ENCODE results near the gene SH3BGRL3. TPM values are rescaled to one million over a fixed set of nuclear protein-coding genes. Genes with fewer than 3 reads are reported as not detected.
A peak's percentile ranks its signal among the peaks of the same experiment; 100 is the strongest.

SH3BGRL3 gene
- total and polyA plus RNA-seq, 2 of the 13 experiments (the other 11 are each of a cell fraction or from before 2014, with no cell fraction given) = 11.4 to 12.2 TPM

DNA sequence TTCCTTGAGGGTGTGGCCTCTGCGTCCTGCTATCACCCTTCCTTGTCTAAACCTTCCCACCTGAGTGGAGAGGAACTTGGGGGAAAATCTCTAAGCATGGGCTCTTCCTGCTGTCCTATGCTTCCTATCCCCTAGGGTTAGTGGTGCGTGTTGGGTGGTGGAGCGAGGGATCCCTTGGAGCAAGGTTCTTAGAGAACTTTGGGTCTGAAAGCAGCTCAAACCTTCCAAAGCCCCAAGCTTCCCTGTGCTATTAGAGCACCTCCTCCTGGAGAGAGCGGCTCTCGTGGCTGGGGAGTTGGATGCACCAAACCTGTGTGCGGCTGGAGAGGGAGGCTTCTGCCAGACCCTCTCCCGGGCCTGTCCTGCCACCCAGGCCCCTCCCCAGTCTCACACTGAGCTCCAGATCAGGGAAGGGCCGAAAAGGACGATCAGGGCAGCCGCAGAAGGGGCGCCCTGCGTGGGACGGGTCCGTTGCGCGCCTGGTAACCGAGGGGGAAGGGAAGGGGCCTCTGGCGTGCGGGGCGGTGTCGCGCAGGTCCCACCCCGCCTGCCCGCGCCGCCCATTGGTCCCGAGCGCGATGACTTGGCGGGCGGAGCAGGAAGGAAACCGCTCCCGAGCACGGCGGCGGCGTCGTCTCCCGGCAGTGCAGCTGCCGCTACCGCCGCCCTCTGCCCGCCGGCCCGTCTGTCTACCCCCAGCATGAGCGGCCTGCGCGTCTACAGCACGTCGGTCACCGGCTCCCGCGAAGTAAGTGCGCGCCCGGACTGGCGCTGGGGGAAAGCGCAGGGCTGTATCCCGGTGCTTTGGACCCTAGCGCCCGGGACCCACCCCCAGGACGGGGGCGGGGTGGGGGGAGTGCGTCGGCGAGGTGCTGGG lies at the start of gene SH3BGRL3 (continued):
- peak; percentile 86 for TF ChIP-seq ZNF749 (CRISPR knock-in tag; IDR thresholded peaks at IDR 0.05; ENCODE audit: borderline replicate concordance)
- TF ChIP-seq ZNF331 (CRISPR knock-in tag; IDR thresholded peaks at IDR 0.05) = peak; percentile 53; the same call in 1 of the 2 replicates
- TF ChIP-seq PATZ1 (CRISPR knock-in tag; IDR thresholded peaks at IDR 0.05) = peak; percentile 70
- TF ChIP-seq ZC3H13 (CRISPR knock-in tag; IDR thresholded peaks at IDR 0.05) = peak; percentile 72; the same call in 1 of the 2 replicates
- no peak for TF ChIP-seq ADNP (CRISPR knock-in tag; IDR thresholded peaks at IDR 0.05)
- TF ChIP-seq RFX1 (IDR thresholded peaks at IDR 0.05) = no peak
- TF ChIP-seq NFYC (CRISPR knock-in tag; IDR thresholded peaks at IDR 0.05) = peak; percentile 79
- peak; percentile 51; the same call in 1 of the 2 replicates for TF ChIP-seq ZNF768 (CRISPR knock-in tag; IDR thresholded peaks at IDR 0.05)
- TF ChIP-seq SNAPC5 (CRISPR knock-in tag; IDR thresholded peaks at IDR 0.05; ENCODE audit: borderline replicate concordance) = 0 out of 2 replicates have a peak, but pooled peaks have one; percentile 68
- peak; percentile 41; the same call in 1 of the 2 replicates for TF ChIP-seq PAX8 (CRISPR knock-in tag; IDR thresholded peaks at IDR 0.05; ENCODE audit: borderline replicate concordance)
- TF ChIP-seq, protein P1, sequence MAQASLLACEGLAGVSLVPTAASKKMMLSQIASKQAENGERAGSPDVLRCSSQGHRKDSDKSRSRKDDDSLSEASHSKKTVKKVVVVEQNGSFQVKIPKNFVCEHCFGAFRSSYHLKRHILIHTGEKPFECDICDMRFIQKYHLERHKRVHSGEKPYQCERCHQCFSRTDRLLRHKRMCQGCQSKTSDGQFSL (CRISPR knock-in tag; IDR thresholded peaks at IDR 0.05) = no peak
- TF ChIP-seq ZNF883 (CRISPR knock-in tag; IDR thresholded peaks at IDR 0.05; ENCODE audit: not compliant biosample characterization) = peak; percentile 61
- peak; percentile 79 for TF ChIP-seq PHF8 (CRISPR knock-in tag; IDR thresholded peaks at IDR 0.05)
- 0 out of 2 replicates have a peak, but pooled peaks have one; percentile 23 for TF ChIP-seq THAP9 (CRISPR knock-in tag; IDR thresholded peaks at IDR 0.05; ENCODE audit: borderline replicate concordance)
- TF ChIP-seq ZNF747 (CRISPR knock-in tag; IDR thresholded peaks at IDR 0.05; ENCODE audit: borderline replicate concordance) = peak; percentile 35; the same call in 1 of the 2 replicates
- TF ChIP-seq IKZF1 (IDR thresholded peaks at IDR 0.05) = no peak
- no peak for TF ChIP-seq TCF12 (IDR thresholded peaks at IDR 0.05)
- TF ChIP-seq TCF12 (CRISPR knock-in tag; IDR thresholded peaks at IDR 0.05) = peak; percentile 29; the same call in 1 of the 2 replicates
- 0 out of 2 replicates have a peak, but pooled peaks have one; percentile 10 for TF ChIP-seq ZNF12 (CRISPR knock-in tag; IDR thresholded peaks at IDR 0.05)
- TF ChIP-seq CENPT (CRISPR knock-in tag; IDR thresholded peaks at IDR 0.05; ENCODE audit: low read depth) = 0 out of 2 replicates have a peak, but pooled peaks have one; percentile 55
- peak; percentile 52 for TF ChIP-seq ISL2 (CRISPR knock-in tag; IDR thresholded peaks at IDR 0.05)
- TF ChIP-seq BATF2 (CRISPR knock-in tag; IDR thresholded peaks at IDR 0.05) = peak; percentile 60
- no peak for TF ChIP-seq ZNF737 (CRISPR knock-in tag; IDR thresholded peaks at IDR 0.05; ENCODE audit: borderline replicate concordance)
